B cell (primary cell): Measurements from ENCODE around the gene TEX54. TPM values are rescaled to one million over a fixed set of nuclear protein-coding genes. Genes with fewer than 3 reads are reported as not detected.

ENCODE experiments used
- ATAC-seq: fragments of 200-7000 bp; cut with Tn5 transposase; one replicate; pipeline ENCODE4 v1.10.0; 2021; ENCODE audit warnings: low read depth, mild to moderate bottlenecking, moderate number of reproducible peaks, moderate library complexity
- CTCF ChIA-PET: fragments of 350-600 bp; sonication (Branson Sonifier 250); formaldehyde crosslinking; loops from one replicate; lab custom pipeline; 2021; ENCODE audit warnings: antibody characterized with exemption, inconsistent platforms; lab: Charles Lee
- POLR2A ChIA-PET: fragments of 350-600 bp; sonication (Branson Sonifier 250); formaldehyde crosslinking; loops from one replicate; lab custom pipeline; 2021; ENCODE audit warnings: antibody characterized with exemption; lab: Charles Lee
- DNase-seq: peaks from one replicate; pipeline ENCODE4 v3.0.0; 2013
- H2AFZ ChIP-seq: 2 replicates; pipeline ENCODE4 v1.6.1; 2012; ENCODE audit warnings: mild to moderate bottlenecking, low read depth, low read length; ENCODE audit not compliant: insufficient read depth, poor library complexity, severe bottlenecking
- H3K27ac ChIP-seq, 2 donors: 1 replicate in 1 of 2; 2 replicates in 1 of 2; pipeline ENCODE4 v1.5.1; 2012 to 2013; ENCODE audit warnings: low read length in 2 of 2, mild to moderate bottlenecking in 2 of 2, moderate library complexity in 1 of 2
- H3K27me3 ChIP-seq, 4 experiments: fragments of 200-600 bp in 1 of 4; sonication (generic) in 1 of 4; replicated peaks in 1 of 4; 1 replicate in 2 of 4; 2 replicates in 2 of 4; pipeline versions ENCODE4 v1.6.1 to v1.7.0; 2013 to 2016; ENCODE audit warnings: low read length in 3 of 4, mild to moderate bottlenecking in 2 of 4, mixed read lengths in 1 of 4, moderate library complexity in 1 of 4; ENCODE audit not compliant: insufficient read depth in 4 of 4, control insufficient read depth in 3 of 4; ENCODE audit errors: control extremely low read depth in 1 of 4
- H3K36me3 ChIP-seq, 2 experiments: replicated peaks in 1 of 2; 1 replicate in 1 of 2; 2 replicates in 1 of 2; pipeline versions ENCODE4 v1.6.1 to v1.7.1; 2013; ENCODE audit warnings: low read length in 1 of 2; ENCODE audit not compliant: insufficient read depth in 2 of 2, control insufficient read depth in 1 of 2; ENCODE audit errors: control extremely low read depth in 1 of 2, extremely low read depth in 1 of 2
- H3K4me1 ChIP-seq, 2 donors: fragments of 200-600 bp in 1 of 2; sonication (generic) in 1 of 2; 1 replicate in 1 of 2; 2 replicates in 1 of 2; pipeline versions ENCODE4 v1.5.1 to v1.6.1; 2013 to 2017; ENCODE audit warnings: low read length in 2 of 2; ENCODE audit not compliant: control insufficient read depth in 2 of 2, insufficient read depth in 2 of 2
- H3K4me2 ChIP-seq: replicated peaks from 2 replicates; pipeline ENCODE3; 2012; ENCODE audit warnings: mild to moderate bottlenecking, low read depth, low read length; ENCODE audit not compliant: poor library complexity, severe bottlenecking
- H3K4me3 ChIP-seq, 5 experiments: fragments of 200-600 bp in 1 of 5; sonication (generic) in 1 of 5; 1 replicate in 3 of 5; 2 replicates in 2 of 5; pipeline versions ENCODE4 v1.5.1 to v1.7.0; 2011 to 2016; ENCODE audit warnings: low read length in 4 of 5, mild to moderate bottlenecking in 4 of 5, low read depth in 2 of 5, control low read depth in 1 of 5, moderate library complexity in 1 of 5; ENCODE audit not compliant: insufficient read depth in 1 of 5; ENCODE audit errors: control extremely low read depth in 1 of 5, extremely low read depth in 1 of 5
- H3K79me2 ChIP-seq: fragments of 200-600 bp; sonication (generic); one replicate; pipeline ENCODE4 v1.6.0; 2016; ENCODE audit warnings: low read length; ENCODE audit not compliant: control insufficient read depth, insufficient read depth
- H3K9ac ChIP-seq: fragments of 200-600 bp; sonication (generic); 2 replicates; pipeline ENCODE4 v1.6.1; 2017; ENCODE audit warnings: mild to moderate bottlenecking, low read length, moderate library complexity
- H3K9me3 ChIP-seq, 3 donors: one replicate each; pipeline versions ENCODE4 v1.6.1 to v1.7.1; 2013; ENCODE audit warnings: low read length in 2 of 3; ENCODE audit not compliant: control insufficient read depth in 2 of 3, insufficient read depth in 1 of 3; ENCODE audit errors: control extremely low read depth in 1 of 3
- H4K20me1 ChIP-seq: 2 replicates; pipeline ENCODE4 v1.6.0; 2012; ENCODE audit warnings: mild to moderate bottlenecking, low read length; ENCODE audit not compliant: insufficient read depth, control insufficient read depth, poor library complexity, severe bottlenecking
- H3K27ac Mint-ChIP-seq: one replicate; pipeline ENCODE4 v1.8.0; 2021; ENCODE audit warnings: mixed read lengths
- H3K27me3 Mint-ChIP-seq: one replicate; pipeline ENCODE4 v1.8.0; 2021; ENCODE audit warnings: mixed read lengths
- H3K4me1 Mint-ChIP-seq: one replicate; pipeline ENCODE4 v1.8.0; 2021; ENCODE audit warnings: mixed read lengths
- H3K4me3 Mint-ChIP-seq: one replicate; pipeline ENCODE4 v1.8.0; 2021; ENCODE audit warnings: mixed read lengths
- H3K9me3 Mint-ChIP-seq: one replicate; pipeline ENCODE4 v1.8.0; 2022; ENCODE audit warnings: mixed read lengths; ENCODE audit not compliant: insufficient read depth
- CTCF ChIP-seq: fragments of 200-600 bp; IDR thresholded peaks from one replicate; pipeline ENCODE4 v1.8.0; 2022; ENCODE audit warnings: antibody characterized with exemption, mild to moderate bottlenecking
- EZH2 ChIP-seq: IDR thresholded peaks from 2 replicates; pipeline ENCODE4 v1.6.1; 2012; ENCODE audit warnings: borderline replicate concordance, low read depth, mild to moderate bottlenecking, moderate library complexity, low read length; ENCODE audit not compliant: insufficient read depth, poor library complexity, severe bottlenecking
- WGBS: methylation state at CpG from one replicate; pipeline ENCODE4 v1.1.5; 2013; ENCODE audit warnings: missing lambda C conversion rate; ENCODE audit not compliant: insufficient coverage; 5-methylcytosine and 5-hydroxymethylcytosine counted together
- intact Hi-C: fragments of 100-400 bp; cut with micrococcal nuclease; formaldehyde crosslinking; loops from one replicate; pipeline ENCODE4 v1.10.0; 2022
- polyA plus RNA-seq: library from polyadenylated mRNA; depleted of rRNA; stranded (reverse); fragments of >200 nt; gene quantifications from 2 replicates; pipeline ENCODE4 v1.2.3, GENCODE V29; 2012
- total RNA-seq, 2 donors: library from RNA; stranded (reverse); fragments of 120-200 nt in 1 of 2; gene quantifications; 1 replicate in 1 of 2; 2 replicates in 1 of 2; pipeline versions ENCODE4 v1.2.3 to v1.2.4, GENCODE V29; 2013 to 2022

Gene TEX54
- total and polyA plus RNA-seq, 2 donors (not counting 1 experiment from before 2014, with no cell fraction given): 1.1 TPM; not detected in 1

DNA sequence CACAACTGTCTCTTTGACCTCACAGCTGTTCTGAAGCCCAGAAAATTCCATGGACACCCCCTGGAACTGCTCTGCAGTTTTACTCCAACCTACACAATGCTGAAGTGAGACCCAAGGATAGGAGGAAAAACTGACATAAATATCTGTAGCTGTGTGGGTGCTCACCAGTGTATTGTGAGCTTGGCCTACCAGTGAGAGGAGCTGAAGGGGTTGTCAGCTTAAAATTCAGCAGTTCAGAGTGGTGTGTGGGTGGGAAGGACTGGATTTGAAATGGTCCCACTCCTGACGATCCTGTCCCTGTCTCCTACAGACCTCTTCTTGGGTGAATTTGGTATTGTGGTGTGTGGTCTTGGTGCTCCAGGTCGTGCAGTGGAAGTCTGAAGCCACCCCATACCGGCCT is 43.1 kb downstream of the TEX54 start:
- H3K4me1 Mint-ChIP-seq: peaks cover 54% of the 10 kb centered on the region
- H2AFZ ChIP-seq: no peak overlapping the region
- H3K79me2 ChIP-seq: peaks cover 40% of the 10 kb centered on the region
- TF ChIP-seq CTCF (no peak), EZH2 (no peak)
- H3K4me2 ChIP-seq: no peak overlapping the region
- no peak overlapping the region for H3K4me3 ChIP-seq
- H3K27ac Mint-ChIP-seq: peak overlapping the region; percentile 71
- H3K4me1 ChIP-seq: peaks cover 33 to 41% of the 10 kb centered on the region in 2 donors
- H3K27ac ChIP-seq: no peak overlapping the region
- peaks cover 0 to 38% of the 10 kb centered on the region in 2 experiments for H3K36me3 ChIP-seq
- ChIA-PET POLR2A (interaction anchor here (0.6 to 3.7 kb wide), 10 partner anchors 17 to 66 kb away, joined by 3 to 22 read pairs (median 4); partner anchors contain the start of genes POLR2G, STX5, TEX54 and WDR74), CTCF (interaction anchor here (0.5 to 7.2 kb wide), 4 partner anchors 33 to 91 kb away, joined by 3 to 101 read pairs (median 23); partner anchors contain the start of gene SLC3A2)
- 86% methylated on average over 3 of the region's 3 CpGs for WGBS
- H4K20me1 ChIP-seq: peaks cover 15% of the 10 kb centered on the region
- H3K9me3 Mint-ChIP-seq: no peaks in the 10 kb centered on the region
- intact Hi-C loops: loop anchor here (10.0 kb wide), 1 partner anchor 395 kb away; no protein-coding TSS in a partner anchor
- no peaks in the 10 kb centered on the region for H3K27me3 ChIP-seq
- ATAC-seq (no peak), DNase-seq (no peak)
- H3K9me3 ChIP-seq: no peaks in the 10 kb centered on the region
- H3K4me3 Mint-ChIP-seq: peak overlapping the region; percentile 91
- no peak overlapping the region for H3K9ac ChIP-seq
- no peaks in the 10 kb centered on the region for H3K27me3 Mint-ChIP-seq

DNA sequence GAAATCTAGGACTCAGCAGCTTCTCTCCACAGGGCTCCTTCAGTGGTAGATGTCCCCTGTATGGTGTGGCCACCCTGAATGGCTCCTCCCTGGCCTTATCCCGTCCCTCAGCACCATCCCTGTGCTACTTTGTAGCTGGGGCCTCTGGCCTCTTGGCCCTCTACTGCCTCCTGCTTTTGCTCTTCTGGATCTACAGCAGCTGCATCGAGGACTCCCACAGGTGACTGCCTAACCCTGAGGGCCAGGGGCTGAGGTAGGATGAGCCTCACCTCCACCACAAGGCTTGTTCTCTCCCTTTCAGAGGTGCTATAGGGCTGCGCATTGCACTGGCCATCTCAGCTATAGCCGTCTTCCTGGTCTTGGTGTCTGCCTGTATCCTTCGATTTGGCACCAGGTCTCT is 43.6 kb downstream of the TEX54 start:
- POLR2A ChIA-PET: interaction anchor here (0.7 to 3.7 kb wide), 8 partner anchors 17 to 67 kb away, joined by 3 to 22 read pairs (median 4); partner anchors contain the start of genes POLR2G, STX5, TEX54 and WDR74
- H3K4me3 ChIP-seq: no peak overlapping the region
- peaks cover 54% of the 10 kb centered on the region for H3K4me1 Mint-ChIP-seq
- H3K9me3 Mint-ChIP-seq: no peaks in the 10 kb centered on the region
- H3K27me3 Mint-ChIP-seq: no peaks in the 10 kb centered on the region
- no peak overlapping the region for H2AFZ ChIP-seq
- ATAC-seq (no peak), DNase-seq (no peak)
- peak overlapping the region; percentile 71 for H3K27ac Mint-ChIP-seq
- H3K79me2 ChIP-seq: peaks cover 40% of the 10 kb centered on the region
- no peak overlapping the region for H3K4me2 ChIP-seq
- H3K9ac ChIP-seq: no peak overlapping the region
- H4K20me1 ChIP-seq: peaks cover 15% of the 10 kb centered on the region
- no peaks in the 10 kb centered on the region for H3K27me3 ChIP-seq
- 88% methylated on average over 1 of the region's 5 CpGs for WGBS
- intact Hi-C loops: loop anchor here (10.0 kb wide), 1 partner anchor 394 kb away; no protein-coding TSS in a partner anchor
- peaks cover 0 to 32% of the 10 kb centered on the region in 2 experiments for H3K36me3 ChIP-seq
- H3K27ac ChIP-seq: peak overlapping the region in 1 of 2 donors; percentile 32
- peaks cover 33 to 41% of the 10 kb centered on the region in 2 donors for H3K4me1 ChIP-seq
- no peaks in the 10 kb centered on the region for H3K9me3 ChIP-seq
- CTCF ChIA-PET: interaction anchor here (0.7 to 7.2 kb wide), 3 partner anchors 75 to 822 kb away, joined by 3 to 101 read pairs (median 39); partner anchors contain the start of genes FTH1 and SLC3A2
- TF ChIP-seq EZH2: no peak
- TF ChIP-seq CTCF: no peak
- H3K4me3 Mint-ChIP-seq: peak overlapping the region; percentile 91
